Measurements from ENCODE around the gene ERRFI1. TPM values are rescaled to one million over a fixed set of nuclear protein-coding genes. Genes with fewer than 3 reads are reported as not detected.

ERRFI1 gene
- total RNA-seq, 2 experiments from 2014 or later, result 1.3 to 1.5 TPM

- Mint-ChIP-seq H3K36me3 (ENCODE audit: low read depth) (no peaks in the 10 kb centered on the region), H3K4me1 (peaks cover 2% of the 10 kb centered on the region), H3K27me3 (no peaks in the 10 kb centered on the region), H3K9me3 (ENCODE audit: low read depth) (no peaks in the 10 kb centered on the region), H3K27ac (no peak overlapping the region), H3K4me3 (no peak overlapping the region)
- no peak for ATAC-seq
- POLR2A ChIA-PET, result no interaction called here
- CTCF ChIA-PET, result interaction anchor here (1.3 to 8.7 kb wide), 5 partner anchors 19 to 339 kb away, joined by 4 to 79 read pairs (median 5); no protein-coding TSS in a partner anchor
- intact Hi-C loops (cut with DNase I, micrococcal nuclease), result no loop called here
- no peak for DNase-seq
Measured at GRCh38 chr1:8011016-8011415, 15.1 kb downstream of the ERRFI1 start.

- intact Hi-C loops (cut with DNase I, micrococcal nuclease), result no loop called here
- DNase-seq (no peak), ATAC-seq (no peak)
- no peaks in the 10 kb centered on the region for H3K27me3 Mint-ChIP-seq
- ChIA-PET CTCF (no interaction called here), POLR2A (no interaction called here)
- no peak overlapping the region for H3K4me3 Mint-ChIP-seq
- no peaks in the 10 kb centered on the region for H3K36me3 Mint-ChIP-seq (ENCODE audit: low read depth)
- H3K4me1 Mint-ChIP-seq, result peaks cover 2% of the 10 kb centered on the region
- no peaks in the 10 kb centered on the region for H3K9me3 Mint-ChIP-seq (ENCODE audit: low read depth)
- H3K27ac Mint-ChIP-seq, result no peak overlapping the region
Measured at GRCh38 chr1:8010080-8010664, 15.9 kb downstream of the ERRFI1 start.

- Mint-ChIP-seq H3K9me3 (ENCODE audit: low read depth) (no peaks in the 10 kb centered on the region), H3K4me1 (no peaks in the 10 kb centered on the region), H3K27me3 (no peaks in the 10 kb centered on the region), H3K27ac (no peak overlapping the region), H3K4me3 (no peak overlapping the region), H3K36me3 (ENCODE audit: low read depth) (peaks cover 3% of the 10 kb centered on the region)
- no peak for ATAC-seq
- ChIA-PET POLR2A (no interaction called here), CTCF (no interaction called here)
- intact Hi-C loops (cut with DNase I, micrococcal nuclease), result no loop called here
- DNase-seq, result no peak
Measured at GRCh38 chr1:8009043-8010002, 16.8 kb downstream of the ERRFI1 start.

- peaks cover 8% of the 10 kb centered on the region for H3K36me3 Mint-ChIP-seq (ENCODE audit: low read depth)
- intact Hi-C loops (cut with DNase I, micrococcal nuclease), result no loop called here
- H3K4me1 Mint-ChIP-seq, result no peaks in the 10 kb centered on the region
- H3K27me3 Mint-ChIP-seq, result no peaks in the 10 kb centered on the region
- ChIA-PET POLR2A (no interaction called here), CTCF (interaction anchor here (1.5 kb wide), 1 partner anchor 9 kb away, joined by 8 read pairs; no protein-coding TSS in a partner anchor)
- DNase-seq (no peak), ATAC-seq (no peak)
- H3K27ac Mint-ChIP-seq, result no peak overlapping the region
- no peak overlapping the region for H3K4me3 Mint-ChIP-seq
- no peaks in the 10 kb centered on the region for H3K9me3 Mint-ChIP-seq (ENCODE audit: low read depth)
Measured at GRCh38 chr1:8006037-8006963, 19.8 kb downstream of the ERRFI1 start.

GRCh38 chr1:8004803-8005573 is 21.1 kb downstream of the ERRFI1 start:
- no peaks in the 10 kb centered on the region for H3K27me3 Mint-ChIP-seq
- POLR2A ChIA-PET, result no interaction called here

GRCh38 chr1:8004113-8004802 is 21.9 kb downstream of the ERRFI1 start:
- Mint-ChIP-seq H3K27ac (no peak overlapping the region), H3K4me3 (no peak overlapping the region), H3K27me3 (no peaks in the 10 kb centered on the region), H3K36me3 (ENCODE audit: low read depth) (peaks cover 12% of the 10 kb centered on the region), H3K9me3 (ENCODE audit: low read depth) (no peaks in the 10 kb centered on the region), H3K4me1 (no peaks in the 10 kb centered on the region)
- ChIA-PET CTCF (no interaction called here), POLR2A (no interaction called here)
- DNase-seq (no peak), ATAC-seq (no peak)
- intact Hi-C loops (cut with DNase I, micrococcal nuclease), result no loop called here

More at GRCh38 chr1:8004803-8005573, 21.1 kb downstream of the ERRFI1 start:
- Mint-ChIP-seq H3K36me3 (ENCODE audit: low read depth) (peaks cover 10% of the 10 kb centered on the region), H3K27ac (no peak overlapping the region), H3K9me3 (ENCODE audit: low read depth) (no peaks in the 10 kb centered on the region), H3K4me1 (no peaks in the 10 kb centered on the region), H3K4me3 (no peak overlapping the region)
- CTCF ChIA-PET, result interaction anchor here (1.5 kb wide), 1 partner anchor 10 kb away, joined by 8 read pairs; no protein-coding TSS in a partner anchor
- DNase-seq (no peak), ATAC-seq (no peak)
- intact Hi-C loops (cut with DNase I, micrococcal nuclease), result no loop called here

- H3K27ac Mint-ChIP-seq, result no peak overlapping the region
- H3K4me3 Mint-ChIP-seq, result no peak overlapping the region
- no peak for DNase-seq
- no peaks in the 10 kb centered on the region for H3K9me3 Mint-ChIP-seq (ENCODE audit: low read depth)
- POLR2A ChIA-PET, result no interaction called here
- H3K36me3 Mint-ChIP-seq (ENCODE audit: low read depth), result peaks cover 12% of the 10 kb centered on the region
- no peak for ATAC-seq
- H3K27me3 Mint-ChIP-seq, result no peaks in the 10 kb centered on the region
- intact Hi-C loops (cut with DNase I, micrococcal nuclease), result no loop called here
- no peaks in the 10 kb centered on the region for H3K4me1 Mint-ChIP-seq
- CTCF ChIA-PET, result no interaction called here
Measured at GRCh38 chr1:8003438-8004112, 22.5 kb downstream of the ERRFI1 start.

- intact Hi-C loops (cut with DNase I, micrococcal nuclease), result no loop called here
- no peaks in the 10 kb centered on the region for H3K27me3 Mint-ChIP-seq
- no peak overlapping the region for H3K4me3 Mint-ChIP-seq
- H3K27ac Mint-ChIP-seq, result no peak overlapping the region
- ChIA-PET POLR2A (no interaction called here), CTCF (no interaction called here)
- peaks cover 13% of the 10 kb centered on the region for H3K36me3 Mint-ChIP-seq (ENCODE audit: low read depth)
- no peaks in the 10 kb centered on the region for H3K4me1 Mint-ChIP-seq
- ATAC-seq (no peak), DNase-seq (no peak)
- no peaks in the 10 kb centered on the region for H3K9me3 Mint-ChIP-seq (ENCODE audit: low read depth)
Measured at GRCh38 chr1:8002921-8003320, 23.2 kb downstream of the ERRFI1 start.

GRCh38 chr1:8002329-8002910 is 23.7 kb downstream of the ERRFI1 start:
- Mint-ChIP-seq H3K27me3 (no peaks in the 10 kb centered on the region), H3K4me3 (no peak overlapping the region), H3K9me3 (ENCODE audit: low read depth) (no peaks in the 10 kb centered on the region), H3K27ac (no peak overlapping the region), H3K4me1 (no peaks in the 10 kb centered on the region), H3K36me3 (ENCODE audit: low read depth) (peaks cover 15% of the 10 kb centered on the region)
- no peak for DNase-seq
- ATAC-seq, result no peak
- CTCF ChIA-PET, result no interaction called here
- intact Hi-C loops (cut with DNase I, micrococcal nuclease), result no loop called here
- POLR2A ChIA-PET, result no interaction called here

GRCh38 chr1:7995437-7995836 is 30.7 kb downstream of the ERRFI1 start:
- Mint-ChIP-seq H3K4me1 (peaks cover 4% of the 10 kb centered on the region), H3K27ac (no peak overlapping the region)
- no peak for ATAC-seq

More at GRCh38 chr1:7995437-7995836, 30.7 kb downstream of the ERRFI1 start:
- no peak overlapping the region for H3K4me3 Mint-ChIP-seq
- ChIA-PET CTCF (interaction anchor here (0.9 kb wide), 1 partner anchor 19 kb away, joined by 3 read pairs; no protein-coding TSS in a partner anchor), POLR2A (no interaction called here)
- DNase-seq, result no peak
- intact Hi-C loops (cut with DNase I, micrococcal nuclease), result no loop called here
- H3K9me3 Mint-ChIP-seq (ENCODE audit: low read depth), result peaks cover 2% of the 10 kb centered on the region
- no peaks in the 10 kb centered on the region for H3K27me3 Mint-ChIP-seq
- H3K36me3 Mint-ChIP-seq (ENCODE audit: low read depth), result peaks cover 18% of the 10 kb centered on the region
